Measurements from ENCODE around the gene FAM174C.

- no peak for TF ChIP-seq SP1 (IDR thresholded peaks at IDR 0.05)
- no peak for TF ChIP-seq SUZ12 (IDR thresholded peaks at IDR 0.05)
- TF ChIP-seq FOXK2 (IDR thresholded peaks at IDR 0.05): no peak
- no peak for TF ChIP-seq FOXM1 (IDR thresholded peaks at IDR 0.05; ENCODE audit: borderline replicate concordance)
- 0 out of 2 replicates have a peak, but pooled peaks have one; percentile 89 for TF ChIP-seq LEF1 (IDR thresholded peaks at IDR 0.05; ENCODE audit: borderline replicate concordance)
- TF ChIP-seq ARNT (IDR thresholded peaks at IDR 0.05): peak; percentile 52; the same call in 1 of the 2 replicates
- TF ChIP-seq L3MBTL2 (conservative IDR thresholded peaks at IDR 0.05): peak; percentile 69
- no peak for TF ChIP-seq FOXA1 (IDR thresholded peaks at IDR 0.05)
- no peak for TF ChIP-seq ZNF384 (IDR thresholded peaks at IDR 0.05)
- no peak for TF ChIP-seq TARDBP (IDR thresholded peaks at IDR 0.05)
- peak; percentile 53; the same call in 1 of the 2 replicates for TF ChIP-seq PKNOX1 (IDR thresholded peaks at IDR 0.05)
Observed at GRCh38 chr19:1269478-1270212, 5.7 kb upstream of the FAM174C start.
